HCT116 (cell line): ENCODE results near the gene P2RX7.

Source experiments
- ATF3 ChIP-seq: IDR thresholded peaks from 2 replicates; pipeline ENCODE4 v1.6.1; 2012
- CEBPB ChIP-seq: IDR thresholded peaks from 2 replicates; pipeline ENCODE4 v1.6.1; 2012; ENCODE audit warnings: low read depth
- CTCF ChIP-seq, 3 experiments: fragments of 200-600 bp in 1 of 3; sonication (generic) in 1 of 3; IDR thresholded peaks in 2 of 3; conservative IDR thresholded peaks in 1 of 3; 2 replicates each; pipeline ENCODE4 v1.5.1; 2012 to 2017; ENCODE audit warnings: low read depth in 2 of 3, low read length in 2 of 3, antibody characterized with exemption in 1 of 3, borderline replicate concordance in 1 of 3, control low read depth in 1 of 3, mild to moderate bottlenecking in 1 of 3, mixed read lengths in 1 of 3, mixed run types in 1 of 3, moderate library complexity in 1 of 3; ENCODE audit not compliant: insufficient read depth in 1 of 3
- EZH2 ChIP-seq: fragments of 200-600 bp; sonication (generic); IDR thresholded peaks from 2 replicates; pipeline ENCODE4 v1.6.1; 2017; ENCODE audit warnings: antibody characterized with exemption, mixed run types
- EZH2phosphoT487 ChIP-seq: fragments of 200-600 bp; IDR thresholded peaks from 2 replicates; pipeline ENCODE4 v1.6.1; 2018; ENCODE audit warnings: antibody characterized with exemption, borderline replicate concordance
- JUND ChIP-seq: IDR thresholded peaks from 2 replicates; pipeline ENCODE4 v1.6.1; 2012
- POLR2A ChIP-seq: IDR thresholded peaks from 2 replicates; pipeline ENCODE4 v1.7.0; 2011; ENCODE audit warnings: borderline replicate concordance; ENCODE audit not compliant: insufficient read depth, insufficient read length; ENCODE audit errors: extremely low read depth
- SP1 ChIP-seq: IDR thresholded peaks from 2 replicates; pipeline ENCODE4 v1.6.1; 2012; ENCODE audit warnings: low read depth

- TF ChIP-seq EZH2phosphoT487 = no peak
- no peak for TF ChIP-seq CTCF (IDR thresholded peaks at IDR 0.05 in 2 of 3, conservative IDR thresholded peaks at IDR 0.05 in 1 of 3; ENCODE audit: borderline replicate concordance in 1 of 3, insufficient read depth in 1 of 3, low read depth in 2 of 3, low read length in 2 of 3)
- no peak for TF ChIP-seq JUND
- no peak for TF ChIP-seq EZH2
- TF ChIP-seq POLR2A = no peak
- no peak for TF ChIP-seq ATF3
- TF ChIP-seq SP1 = no peak
- no peak for TF ChIP-seq CEBPB
Measured at GRCh38 chr12:121127501-121127900, 5.2 kb upstream of the P2RX7 start.
